ENCODE results near the gene ARVCF. TPM values are rescaled to one million over a fixed set of nuclear protein-coding genes. Genes with fewer than 3 reads are reported as not detected.

ARVCF gene
- polyA plus RNA-seq, 1 of the 3 experiments (the other 2 are of a cell fraction) = 27.4 TPM

DNA sequence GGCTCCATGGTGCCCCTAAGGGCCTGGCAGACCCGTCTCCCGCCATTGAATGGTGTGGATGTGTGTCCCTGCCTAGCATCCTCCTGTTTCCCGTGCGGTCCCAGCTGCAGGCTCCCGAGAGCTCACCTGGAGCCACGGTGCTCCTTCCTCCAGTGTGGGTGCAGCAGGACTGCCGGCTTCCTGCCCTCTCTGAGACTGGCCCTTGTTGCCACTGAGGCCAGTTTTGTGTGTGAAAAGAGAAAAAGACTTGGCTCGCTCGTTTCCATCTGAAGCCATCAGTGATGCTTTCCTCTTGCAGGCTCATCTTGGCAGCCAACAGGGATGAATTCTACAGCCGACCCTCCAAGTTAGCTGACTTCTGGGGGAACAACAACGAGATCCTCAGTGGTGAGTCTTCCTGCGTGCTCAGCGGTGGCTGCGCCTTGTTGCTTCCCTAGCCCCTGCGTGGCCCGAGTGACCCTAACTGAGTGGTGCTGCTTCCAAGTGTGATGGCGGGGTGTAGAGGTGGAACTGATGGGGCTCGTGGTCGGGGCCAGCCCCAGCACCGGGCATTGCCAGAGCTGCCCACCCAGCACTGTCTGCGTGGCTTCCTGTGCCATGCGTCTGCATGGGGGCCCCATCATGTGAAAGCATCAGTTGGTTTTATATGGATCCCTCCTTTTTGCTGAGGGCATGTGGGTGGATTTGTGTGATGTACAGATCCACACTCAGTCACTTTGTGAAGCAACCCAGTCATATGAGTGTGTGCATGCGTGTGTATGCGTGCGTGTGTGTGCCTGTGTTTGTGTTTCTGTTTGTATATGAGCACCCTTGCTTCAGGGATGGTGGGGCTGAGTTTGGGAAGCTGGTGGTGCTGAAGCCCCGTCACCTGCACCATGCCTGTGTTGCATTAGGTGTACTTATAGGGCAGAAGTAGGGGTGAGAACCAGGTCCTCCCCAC lies 26.7 kb upstream of the ARVCF start:
- Histone ChIP-seq H3F3A (replicated peaks; ENCODE audit: insufficient read depth) (no peaks in the 10 kb centered on the region), H3K4me3 (ENCODE audit: low read depth in 2 of 2, low read length in 1 of 2) (no peak overlapping the region), H4K20me1 (ENCODE audit: insufficient read depth) (no peaks in the 10 kb centered on the region), H3K4me2 (no peak overlapping the region), H3K36me3 (replicated peaks in 1 of 2; ENCODE audit: control insufficient read depth in 1 of 2, insufficient read depth in 2 of 2, low read length in 1 of 2) (peaks cover 0 to 17% of the 10 kb centered on the region in 2 experiments), H3K9me3 (no peaks in the 10 kb centered on the region), H3K79me2 (ENCODE audit: insufficient read depth) (0 out of 2 replicates have a peak, but pooled peaks cover 4% of the 10 kb centered on the region), H3K9me2 (no peaks in the 10 kb centered on the region), H3K9ac (no peak overlapping the region), H3K27me3 (ENCODE audit: insufficient read depth) (no peaks in the 10 kb centered on the region), H3K4me1 (ENCODE audit: control insufficient read depth in 1 of 2, insufficient read depth in 2 of 2, low read depth in 1 of 2, low read length in 1 of 2) (no peaks in the 10 kb centered on the region), H3K27ac (ENCODE audit: low read depth in 2 of 2, low read length in 1 of 2) (no peak overlapping the region), H2AFZ (ENCODE audit: low read depth) (no peak overlapping the region)
- ChIA-PET CTCF (no interaction called here), POLR2A (no interaction called here)
- DNase-seq = no peak
- 95% methylated on average over 18 of the region's 26 CpGs for WGBS (ENCODE audit: low lambda C conversion rate)
- TF ChIP-seq RXRA (IDR thresholded peaks at IDR 0.05; ENCODE audit: borderline replicate concordance, low read depth) (no peak), RCOR1 (IDR thresholded peaks at IDR 0.05; ENCODE audit: low read length) (no peak), FOSL2 (IDR thresholded peaks at IDR 0.05; ENCODE audit: borderline replicate concordance, low read depth) (no peak), NFIC (IDR thresholded peaks at IDR 0.05; ENCODE audit: borderline replicate concordance) (no peak), RFX5 (IDR thresholded peaks at IDR 0.05; ENCODE audit: low read length) (no peak), MXI1 (IDR thresholded peaks at IDR 0.05; ENCODE audit: low read depth, low read length) (no peak), SIN3A (IDR thresholded peaks at IDR 0.05; ENCODE audit: borderline replicate concordance, low read depth, low read length) (no peak), RAD21 (IDR thresholded peaks at IDR 0.05; ENCODE audit: low read length) (no peak), GATA2 (CRISPR knock-in tag; IDR thresholded peaks at IDR 0.05) (no peak), ELF1 (IDR thresholded peaks at IDR 0.05) (no peak)
- TF ChIP-seq, protein P1, sequence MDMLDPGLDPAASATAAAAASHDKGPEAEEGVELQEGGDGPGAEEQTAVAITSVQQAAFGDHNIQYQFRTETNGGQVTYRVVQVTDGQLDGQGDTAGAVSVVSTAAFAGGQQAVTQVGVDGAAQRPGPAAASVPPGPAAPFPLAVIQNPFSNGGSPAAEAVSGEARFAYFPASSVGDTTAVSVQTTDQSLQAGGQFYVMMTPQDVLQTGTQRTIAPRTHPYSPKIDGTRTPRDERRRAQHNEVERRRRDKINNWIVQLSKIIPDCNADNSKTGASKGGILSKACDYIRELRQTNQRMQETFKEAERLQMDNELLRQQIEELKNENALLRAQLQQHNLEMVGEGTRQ (IDR thresholded peaks at IDR 0.05; ENCODE audit: borderline replicate concordance, low read depth, low read length) = no peak
- TF ChIP-seq, protein P2, sequence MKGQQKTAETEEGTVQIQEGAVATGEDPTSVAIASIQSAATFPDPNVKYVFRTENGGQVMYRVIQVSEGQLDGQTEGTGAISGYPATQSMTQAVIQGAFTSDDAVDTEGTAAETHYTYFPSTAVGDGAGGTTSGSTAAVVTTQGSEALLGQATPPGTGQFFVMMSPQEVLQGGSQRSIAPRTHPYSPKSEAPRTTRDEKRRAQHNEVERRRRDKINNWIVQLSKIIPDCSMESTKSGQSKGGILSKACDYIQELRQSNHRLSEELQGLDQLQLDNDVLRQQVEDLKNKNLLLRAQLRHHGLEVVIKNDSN (IDR thresholded peaks at IDR 0.05; ENCODE audit: borderline replicate concordance, low read depth) = no peak
- TF ChIP-seq, protein P3, sequence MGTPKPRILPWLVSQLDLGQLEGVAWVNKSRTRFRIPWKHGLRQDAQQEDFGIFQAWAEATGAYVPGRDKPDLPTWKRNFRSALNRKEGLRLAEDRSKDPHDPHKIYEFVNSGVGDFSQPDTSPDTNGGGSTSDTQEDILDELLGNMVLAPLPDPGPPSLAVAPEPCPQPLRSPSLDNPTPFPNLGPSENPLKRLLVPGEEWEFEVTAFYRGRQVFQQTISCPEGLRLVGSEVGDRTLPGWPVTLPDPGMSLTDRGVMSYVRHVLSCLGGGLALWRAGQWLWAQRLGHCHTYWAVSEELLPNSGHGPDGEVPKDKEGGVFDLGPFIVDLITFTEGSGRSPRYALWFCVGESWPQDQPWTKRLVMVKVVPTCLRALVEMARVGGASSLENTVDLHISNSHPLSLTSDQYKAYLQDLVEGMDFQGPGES (IDR thresholded peaks at IDR 0.05; ENCODE audit: low read depth, low read length) = no peak
- TF ChIP-seq, protein P4, sequence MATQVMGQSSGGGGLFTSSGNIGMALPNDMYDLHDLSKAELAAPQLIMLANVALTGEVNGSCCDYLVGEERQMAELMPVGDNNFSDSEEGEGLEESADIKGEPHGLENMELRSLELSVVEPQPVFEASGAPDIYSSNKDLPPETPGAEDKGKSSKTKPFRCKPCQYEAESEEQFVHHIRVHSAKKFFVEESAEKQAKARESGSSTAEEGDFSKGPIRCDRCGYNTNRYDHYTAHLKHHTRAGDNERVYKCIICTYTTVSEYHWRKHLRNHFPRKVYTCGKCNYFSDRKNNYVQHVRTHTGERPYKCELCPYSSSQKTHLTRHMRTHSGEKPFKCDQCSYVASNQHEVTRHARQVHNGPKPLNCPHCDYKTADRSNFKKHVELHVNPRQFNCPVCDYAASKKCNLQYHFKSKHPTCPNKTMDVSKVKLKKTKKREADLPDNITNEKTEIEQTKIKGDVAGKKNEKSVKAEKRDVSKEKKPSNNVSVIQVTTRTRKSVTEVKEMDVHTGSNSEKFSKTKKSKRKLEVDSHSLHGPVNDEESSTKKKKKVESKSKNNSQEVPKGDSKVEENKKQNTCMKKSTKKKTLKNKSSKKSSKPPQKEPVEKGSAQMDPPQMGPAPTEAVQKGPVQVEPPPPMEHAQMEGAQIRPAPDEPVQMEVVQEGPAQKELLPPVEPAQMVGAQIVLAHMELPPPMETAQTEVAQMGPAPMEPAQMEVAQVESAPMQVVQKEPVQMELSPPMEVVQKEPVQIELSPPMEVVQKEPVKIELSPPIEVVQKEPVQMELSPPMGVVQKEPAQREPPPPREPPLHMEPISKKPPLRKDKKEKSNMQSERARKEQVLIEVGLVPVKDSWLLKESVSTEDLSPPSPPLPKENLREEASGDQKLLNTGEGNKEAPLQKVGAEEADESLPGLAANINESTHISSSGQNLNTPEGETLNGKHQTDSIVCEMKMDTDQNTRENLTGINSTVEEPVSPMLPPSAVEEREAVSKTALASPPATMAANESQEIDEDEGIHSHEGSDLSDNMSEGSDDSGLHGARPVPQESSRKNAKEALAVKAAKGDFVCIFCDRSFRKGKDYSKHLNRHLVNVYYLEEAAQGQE (IDR thresholded peaks at IDR 0.05; ENCODE audit: low read depth, low read length) = no peak
- TF ChIP-seq, protein P5, sequence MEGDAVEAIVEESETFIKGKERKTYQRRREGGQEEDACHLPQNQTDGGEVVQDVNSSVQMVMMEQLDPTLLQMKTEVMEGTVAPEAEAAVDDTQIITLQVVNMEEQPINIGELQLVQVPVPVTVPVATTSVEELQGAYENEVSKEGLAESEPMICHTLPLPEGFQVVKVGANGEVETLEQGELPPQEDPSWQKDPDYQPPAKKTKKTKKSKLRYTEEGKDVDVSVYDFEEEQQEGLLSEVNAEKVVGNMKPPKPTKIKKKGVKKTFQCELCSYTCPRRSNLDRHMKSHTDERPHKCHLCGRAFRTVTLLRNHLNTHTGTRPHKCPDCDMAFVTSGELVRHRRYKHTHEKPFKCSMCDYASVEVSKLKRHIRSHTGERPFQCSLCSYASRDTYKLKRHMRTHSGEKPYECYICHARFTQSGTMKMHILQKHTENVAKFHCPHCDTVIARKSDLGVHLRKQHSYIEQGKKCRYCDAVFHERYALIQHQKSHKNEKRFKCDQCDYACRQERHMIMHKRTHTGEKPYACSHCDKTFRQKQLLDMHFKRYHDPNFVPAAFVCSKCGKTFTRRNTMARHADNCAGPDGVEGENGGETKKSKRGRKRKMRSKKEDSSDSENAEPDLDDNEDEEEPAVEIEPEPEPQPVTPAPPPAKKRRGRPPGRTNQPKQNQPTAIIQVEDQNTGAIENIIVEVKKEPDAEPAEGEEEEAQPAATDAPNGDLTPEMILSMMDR (IDR thresholded peaks at IDR 0.05) = no peak
- TF ChIP-seq, protein P6, sequence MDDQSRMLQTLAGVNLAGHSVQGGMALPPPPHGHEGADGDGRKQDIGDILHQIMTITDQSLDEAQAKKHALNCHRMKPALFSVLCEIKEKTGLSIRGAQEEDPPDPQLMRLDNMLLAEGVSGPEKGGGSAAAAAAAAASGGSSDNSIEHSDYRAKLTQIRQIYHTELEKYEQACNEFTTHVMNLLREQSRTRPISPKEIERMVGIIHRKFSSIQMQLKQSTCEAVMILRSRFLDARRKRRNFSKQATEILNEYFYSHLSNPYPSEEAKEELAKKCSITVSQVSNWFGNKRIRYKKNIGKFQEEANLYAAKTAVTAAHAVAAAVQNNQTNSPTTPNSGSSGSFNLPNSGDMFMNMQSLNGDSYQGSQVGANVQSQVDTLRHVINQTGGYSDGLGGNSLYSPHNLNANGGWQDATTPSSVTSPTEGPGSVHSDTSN (IDR thresholded peaks at IDR 0.05) = no peak

Data from SK-N-SH (cell line).